Effector CD4-positive, alpha-beta T cell (primary cell): ENCODE data around the gene ATE1.

Experiments
- DNase-seq: peaks from one replicate; pipeline ENCODE4 v3.0.0-alpha.2; 2020

ATE1 gene

GRCh38 chr10:121864653-121865052 lies 63.2 kb downstream of the ATE1 start:
- no peak for DNase-seq

- no peak for DNase-seq
These were observed 63.7 kb downstream of the ATE1 start for GRCh38 chr10:121864168-121864567.

- no peak for DNase-seq
These were observed 65.2 kb downstream of the ATE1 start for GRCh38 chr10:121862649-121863048.

DNA sequence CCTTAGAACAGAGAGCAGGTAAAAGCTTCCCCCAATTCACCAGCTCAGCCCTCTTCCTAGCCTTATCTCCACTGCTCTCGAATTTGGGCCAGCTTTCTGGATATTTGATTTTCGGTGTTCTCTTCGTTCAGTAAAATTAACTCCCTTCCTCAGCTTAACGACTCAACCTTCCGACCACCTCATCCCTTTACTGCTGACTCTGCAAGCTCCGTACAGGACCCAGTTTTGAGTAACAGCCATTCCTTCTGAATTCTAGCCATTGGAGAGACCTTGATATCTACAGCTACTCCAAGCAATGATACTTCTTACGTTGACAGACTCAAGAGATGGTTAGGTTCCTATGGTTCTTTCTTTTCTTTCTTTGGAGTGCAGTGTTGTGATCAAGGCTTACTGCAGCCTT lies 65.8 kb downstream of the ATE1 start:
- no peak for DNase-seq

DNA sequence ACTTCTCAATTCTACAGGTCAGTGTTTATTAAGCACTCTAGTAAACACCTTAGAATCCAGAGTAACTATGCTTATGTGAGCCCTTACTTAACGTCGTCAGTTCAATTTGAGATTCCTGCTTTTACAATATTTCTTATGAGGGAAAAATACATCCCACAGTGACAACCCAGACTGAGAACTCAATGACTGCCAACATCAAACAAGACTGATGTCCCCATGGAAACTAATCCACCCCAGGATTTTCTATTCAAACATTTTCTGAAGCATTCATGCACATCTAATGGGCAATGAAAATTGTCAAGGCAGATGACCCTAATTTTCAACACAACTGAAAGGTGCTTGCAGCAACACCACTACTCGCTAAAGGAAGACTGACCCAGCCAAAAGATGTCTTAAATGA lies 67.0 kb downstream of the ATE1 start:
- no peak for DNase-seq

GRCh38 chr10:121854809-121855445 lies 72.9 kb downstream of the ATE1 start:
- DNase-seq = no peak

- DNase-seq = no peak
These were observed 73.9 kb downstream of the ATE1 start for GRCh38 chr10:121853950-121854349.

DNA sequence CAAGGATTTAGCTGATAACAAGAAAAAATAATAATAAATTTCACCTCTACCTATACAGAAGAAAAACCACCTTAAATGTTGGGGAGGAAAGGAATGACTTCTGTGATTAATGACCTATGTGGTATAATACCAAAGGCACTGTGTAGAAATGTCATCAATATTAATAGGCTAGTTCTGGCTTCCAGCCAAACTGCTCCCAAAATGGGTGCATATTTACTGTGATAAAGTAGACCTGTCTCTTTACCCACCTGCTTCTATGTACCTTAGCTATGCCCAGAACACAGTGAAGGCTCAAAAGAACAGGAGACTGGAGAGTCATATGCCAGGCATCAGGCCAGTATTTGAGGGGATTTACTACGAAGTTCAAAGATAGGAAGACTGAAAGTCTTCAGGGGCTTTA lies 76.0 kb downstream of the ATE1 start:
- DNase-seq = no peak

DNA sequence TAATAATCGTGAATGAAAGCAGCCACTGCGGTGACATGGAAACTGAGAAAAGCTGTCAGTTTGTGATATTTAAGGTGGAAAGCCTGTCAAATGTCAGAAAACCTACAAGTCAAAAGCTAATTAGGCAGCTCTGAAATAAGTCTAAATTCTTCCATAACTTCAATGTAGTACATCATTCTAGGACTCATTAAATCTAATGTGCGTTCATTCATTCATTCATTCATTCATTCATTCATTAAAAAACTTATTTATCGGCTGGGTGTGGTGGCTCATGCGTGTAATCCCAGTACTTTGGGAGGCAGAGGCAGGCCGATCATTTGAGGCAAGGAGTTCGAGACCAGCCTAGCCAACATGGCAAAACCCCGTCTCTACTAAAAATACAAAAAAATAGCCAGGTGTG lies 79.7 kb downstream of the ATE1 start:
- no peak for DNase-seq

- no peak for DNase-seq
These were observed 81.3 kb downstream of the ATE1 start for GRCh38 chr10:121846555-121846954.

- DNase-seq = no peak
These were observed 82.6 kb downstream of the ATE1 start for GRCh38 chr10:121845044-121845784.

DNA sequence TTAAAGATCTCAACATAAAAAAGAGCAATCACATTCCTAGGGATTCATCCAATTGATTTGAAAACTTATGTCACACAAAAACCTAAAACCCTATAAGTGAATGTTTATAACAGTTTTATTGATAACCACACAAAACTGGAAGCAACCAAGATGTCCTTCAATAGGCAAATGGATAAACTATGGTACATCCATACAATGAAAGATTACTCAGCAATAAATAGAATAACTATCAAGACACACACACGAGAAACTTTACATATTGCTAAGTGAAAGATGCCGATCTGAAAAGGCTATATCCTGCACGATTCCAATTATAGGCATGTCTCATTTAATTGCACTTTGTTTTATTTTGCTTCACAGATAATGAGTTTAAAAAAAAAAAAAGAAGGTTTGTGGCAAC lies 83.3 kb downstream of the ATE1 start:
- DNase-seq = no peak

GRCh38 chr10:121843379-121843778 lies 84.5 kb downstream of the ATE1 start:
- no peak for DNase-seq

GRCh38 chr10:121841862-121842261 lies 86.0 kb downstream of the ATE1 start:
- no peak for DNase-seq

GRCh38 chr10:121838931-121839330 lies 88.9 kb downstream of the ATE1 start:
- no peak for DNase-seq

- no peak for DNase-seq
These were observed 89.7 kb downstream of the ATE1 start for GRCh38 chr10:121838149-121838548.

- no peak for DNase-seq
These were observed 91.7 kb downstream of the ATE1 start for GRCh38 chr10:121836171-121836570.

DNA sequence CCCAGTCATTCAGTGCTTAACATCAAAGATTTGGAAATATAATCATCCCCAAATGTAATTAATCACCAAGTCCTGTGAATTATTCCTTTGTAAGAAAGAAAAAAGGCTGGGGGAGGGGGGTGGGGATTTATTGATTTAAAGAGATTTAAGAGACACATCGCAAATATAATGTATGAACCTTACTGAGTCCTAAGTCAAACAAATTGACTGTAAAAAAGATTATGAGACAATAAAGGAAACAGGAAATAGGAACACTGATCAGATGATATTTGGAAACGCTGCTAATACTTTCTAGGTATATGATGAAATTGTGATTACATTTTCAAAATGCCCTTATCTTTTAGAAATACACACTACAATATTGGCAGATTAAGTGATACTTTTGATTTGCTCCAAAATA lies 92.5 kb downstream of the ATE1 start:
- no peak for DNase-seq

- DNase-seq = no peak
These were observed 93.1 kb downstream of the ATE1 start for GRCh38 chr10:121834757-121835156.

- no peak for DNase-seq
These were observed 94.4 kb downstream of the ATE1 start for GRCh38 chr10:121833387-121833786.

DNA sequence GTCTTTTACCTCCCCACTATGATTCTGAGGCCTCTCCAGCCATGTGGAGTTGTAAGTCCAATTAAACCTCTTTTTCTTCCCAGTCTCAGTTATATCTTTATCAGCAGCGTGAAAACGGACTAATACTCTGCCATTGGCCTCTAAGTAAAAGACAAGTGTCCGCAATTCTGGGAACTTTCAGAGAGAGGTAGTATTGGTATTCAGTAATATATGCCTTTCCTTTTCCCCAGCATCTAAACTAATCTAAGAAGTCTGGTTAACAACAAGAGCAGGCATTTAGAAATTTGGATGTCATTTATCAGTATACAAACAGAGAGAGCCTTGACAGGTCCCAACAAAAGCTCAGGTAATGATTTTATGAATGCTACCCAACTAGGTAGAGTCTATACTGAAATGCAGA lies 95.2 kb downstream of the ATE1 start:
- DNase-seq = no peak

DNA sequence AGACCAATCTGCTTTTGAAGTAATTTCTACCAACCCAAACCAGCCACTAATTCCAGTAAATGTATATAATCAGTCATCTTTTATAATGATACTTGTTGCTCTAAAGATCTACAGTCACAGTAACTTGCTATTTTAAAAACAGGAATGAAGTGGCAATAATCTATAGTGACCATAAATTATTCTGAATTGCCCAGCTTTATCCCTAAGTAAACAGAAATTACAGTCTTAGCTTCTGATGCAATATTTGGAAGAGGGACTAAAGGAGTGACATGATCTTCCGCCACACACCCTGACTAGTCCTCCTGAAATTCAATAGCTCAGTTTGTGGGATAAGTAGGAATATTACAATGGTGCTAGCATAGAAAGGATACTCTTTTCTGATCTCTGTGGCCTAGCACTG lies 96.1 kb downstream of the ATE1 start:
- no peak for DNase-seq

DNA sequence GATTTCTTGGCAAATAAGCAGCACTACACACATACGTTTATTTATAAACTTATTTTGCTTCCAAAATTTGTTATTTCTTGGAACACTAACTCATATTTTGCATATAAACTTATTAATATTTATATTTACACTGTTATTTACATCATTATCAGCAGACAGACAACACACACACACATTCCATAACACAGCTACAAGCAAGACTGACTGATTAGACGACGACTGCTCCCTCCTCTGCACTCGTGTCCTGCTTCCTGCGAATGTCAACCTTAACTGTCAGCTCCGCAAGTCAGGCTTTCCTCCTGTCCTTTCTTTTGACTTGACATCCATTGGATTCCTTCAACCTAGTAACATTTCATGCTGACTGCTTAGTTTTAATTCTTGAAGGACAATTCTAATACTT lies 96.6 kb downstream of the ATE1 start:
- no peak for DNase-seq

GRCh38 chr10:121830101-121830500 lies 97.7 kb downstream of the ATE1 start:
- no peak for DNase-seq

GRCh38 chr10:121828045-121828444 lies 99.8 kb downstream of the ATE1 start:
- DNase-seq = no peak
